HG03097 (cell line): ENCODE data around the gene FAHD2B.
"Not testable (repeated sequence)": the region's sequence is repeated elsewhere in the genome, so short reads cannot be mapped to it uniquely, and the experiment has no call there.

Experiments
- ATAC-seq: cut with Tn5 transposase; IDR thresholded peaks from one replicate; pipeline ENCODE4 v1.9.1; 2021; ENCODE audit not compliant: unreplicated experiment, low FRiP score

FAHD2B gene

GRCh38 chr2:97068722-97069121, 26.0 kb downstream of the FAHD2B start:
- ATAC-seq = not testable (repeated sequence)

GRCh38 chr2:97068074-97068473, 26.6 kb downstream of the FAHD2B start:
- no peak for ATAC-seq

- ATAC-seq = no peak
These were observed 27.2 kb downstream of the FAHD2B start for GRCh38 chr2:97067279-97068004.

- ATAC-seq = not testable (repeated sequence)
These were observed 28.7 kb downstream of the FAHD2B start for GRCh38 chr2:97066030-97066429.

- not testable (repeated sequence) for ATAC-seq
These were observed 32.7 kb downstream of the FAHD2B start for GRCh38 chr2:97062020-97062419.

GRCh38 chr2:97059782-97060181, 34.9 kb downstream of the FAHD2B start:
- ATAC-seq = not testable (repeated sequence)

- not testable (repeated sequence) for ATAC-seq
These were observed 38.5 kb downstream of the FAHD2B start for GRCh38 chr2:97056150-97056549.

- ATAC-seq = not testable (repeated sequence)
These were observed 44.6 kb downstream of the FAHD2B start for GRCh38 chr2:97050032-97050431.

- not testable (repeated sequence) for ATAC-seq
These were observed 46.2 kb downstream of the FAHD2B start for GRCh38 chr2:97048448-97048847.

GRCh38 chr2:97046676-97047075, 48.0 kb downstream of the FAHD2B start:
- ATAC-seq = not testable (repeated sequence)

GRCh38 chr2:97045895-97046499, 48.7 kb downstream of the FAHD2B start:
- ATAC-seq = not testable (repeated sequence)
